Activated naive CD8-positive, alpha-beta T cell treated with anti-CD3 and anti-CD28 coated beads, Interleukin-2, amount 10 ng/mL, durations not matched to agents 7 days and 5 days (primary cell): Measurements from ENCODE around the gene XAB2. TPM values are rescaled to one million over a fixed set of nuclear protein-coding genes. Genes with fewer than 3 reads are reported as not detected.
A peak's percentile ranks its signal among the peaks of the same experiment; 100 is the strongest.
"Not testable (repeated sequence)": the region's sequence is repeated elsewhere in the genome, so short reads cannot be mapped to it uniquely, and the experiment has no call there.

ENCODE experiments used
- ATAC-seq: fragments of 150-1000 bp; cut with Tn5 transposase; one replicate; pipeline ENCODE4 v1.10.0; 2021; ENCODE audit warnings: low read depth, moderate library complexity
- POLR2A ChIA-PET: fragments of 350-600 bp; sonication (Branson Sonifier 250); formaldehyde crosslinking; loops from one replicate; lab custom pipeline; 2021; ENCODE audit warnings: antibody characterized with exemption; lab: Charles Lee
- DNase-seq: peaks from one replicate; pipeline ENCODE4 v3.0.0; 2021
- H3K27ac Mint-ChIP-seq: one replicate; pipeline ENCODE4 v1.8.0; 2022; ENCODE audit warnings: mild to moderate bottlenecking, mixed read lengths
- H3K27me3 Mint-ChIP-seq: one replicate; pipeline ENCODE4 v1.8.0; 2022; ENCODE audit warnings: mild to moderate bottlenecking, moderate library complexity, mixed read lengths
- H3K36me3 Mint-ChIP-seq: one replicate; pipeline ENCODE4 v1.8.0; 2021; ENCODE audit warnings: mild to moderate bottlenecking, mixed read lengths
- H3K4me1 Mint-ChIP-seq: one replicate; pipeline ENCODE4 v1.8.0; 2021; ENCODE audit warnings: mixed read lengths
- H3K4me3 Mint-ChIP-seq: one replicate; pipeline ENCODE4 v1.8.0; 2022; ENCODE audit warnings: mild to moderate bottlenecking, moderate library complexity, mixed read lengths
- H3K9me3 Mint-ChIP-seq: one replicate; pipeline ENCODE4 v1.8.0; 2021; ENCODE audit warnings: mixed read lengths
- total RNA-seq, 2 experiments: library from RNA; stranded (reverse); gene quantifications; one replicate each; pipeline ENCODE4 v1.2.3, GENCODE V29; 2021

The XAB2 gene
- total RNA-seq, 2 experiments from 2014 or later: 53.5 to 58.1 TPM

- Mint-ChIP-seq H3K27ac (peak overlapping the region; percentile 1), H3K27me3 (peaks cover 5% of the 10 kb centered on the region), H3K4me1 (no peaks in the 10 kb centered on the region), H3K9me3 (no peaks in the 10 kb centered on the region), H3K4me3 (no peak overlapping the region), H3K36me3 (peaks cover 11% of the 10 kb centered on the region)
- no peak for ATAC-seq
- no peak for DNase-seq
- POLR2A ChIA-PET: no interaction called here
Measured at GRCh38 chr19:7645656-7646425, 16.5 kb upstream of the XAB2 start.

- Mint-ChIP-seq H3K27me3 (peaks cover 2% of the 10 kb centered on the region), H3K4me3 (no peak overlapping the region), H3K9me3 (no peaks in the 10 kb centered on the region), H3K4me1 (peaks cover under 1% of the 10 kb centered on the region), H3K27ac (no peak overlapping the region), H3K36me3 (peaks cover 14% of the 10 kb centered on the region)
- ATAC-seq (no peak), DNase-seq (no peak)
- POLR2A ChIA-PET: interaction anchor here (1.0 kb wide), 1 partner anchor 16 kb away, joined by 6 read pairs; the partner anchor contains the start of genes PET100 and XAB2
Measured at GRCh38 chr19:7645163-7645562, 15.8 kb upstream of the XAB2 start.

- H3K27me3 Mint-ChIP-seq: no peaks in the 10 kb centered on the region
- no peak for ATAC-seq
- H3K9me3 Mint-ChIP-seq: no peaks in the 10 kb centered on the region
Measured at GRCh38 chr19:7644550-7644877, 15.2 kb upstream of the XAB2 start.

GRCh38 chr19:7643629-7644549 is 14.5 kb upstream of the XAB2 start:
- H3K4me3 Mint-ChIP-seq, H3K4me1 Mint-ChIP-seq, H3K27ac Mint-ChIP-seq, ATAC-seq, DNase-seq, H3K9me3 Mint-ChIP-seq, H3K27me3 Mint-ChIP-seq: not testable (repeated sequence)
- peaks cover 23% of the 10 kb centered on the region for H3K36me3 Mint-ChIP-seq
- POLR2A ChIA-PET: interaction anchor here (1.0 kb wide), 1 partner anchor 14 kb away, joined by 6 read pairs; the partner anchor contains the start of genes PET100 and XAB2

More at GRCh38 chr19:7644550-7644877, 15.2 kb upstream of the XAB2 start:
- Mint-ChIP-seq H3K4me1 (peaks cover 6% of the 10 kb centered on the region), H3K36me3 (peaks cover 21% of the 10 kb centered on the region), H3K27ac (no peak overlapping the region), H3K4me3 (no peak overlapping the region)
- POLR2A ChIA-PET: interaction anchor here (1.0 kb wide), 1 partner anchor 15 kb away, joined by 6 read pairs; the partner anchor contains the start of genes PET100 and XAB2
- no peak for DNase-seq

- ATAC-seq: no peak
- Mint-ChIP-seq H3K27me3 (no peaks in the 10 kb centered on the region), H3K9me3 (no peaks in the 10 kb centered on the region), H3K27ac (no peak overlapping the region), H3K4me1 (peaks cover 9% of the 10 kb centered on the region), H3K4me3 (no peak overlapping the region), H3K36me3 (peaks cover 23% of the 10 kb centered on the region)
- POLR2A ChIA-PET: interaction anchor here (0.6 kb wide), 1 partner anchor 38 kb away, joined by 3 read pairs; the partner anchor contains the start of gene TRAPPC5
- no peak for DNase-seq
Measured at GRCh38 chr19:7643031-7643415, 13.7 kb upstream of the XAB2 start.

- ATAC-seq (no peak), DNase-seq (no peak)
- Mint-ChIP-seq H3K9me3 (no peaks in the 10 kb centered on the region), H3K27me3 (no peaks in the 10 kb centered on the region), H3K4me1 (peaks cover 9% of the 10 kb centered on the region), H3K27ac (no peak overlapping the region), H3K36me3 (peaks cover 23% of the 10 kb centered on the region), H3K4me3 (no peak overlapping the region)
- POLR2A ChIA-PET: interaction anchor here (0.6 kb wide), 1 partner anchor 39 kb away, joined by 3 read pairs; the partner anchor contains the start of gene TRAPPC5
Measured at GRCh38 chr19:7642295-7643030, 13.1 kb upstream of the XAB2 start.

- Mint-ChIP-seq H3K4me1 (peaks cover 11% of the 10 kb centered on the region), H3K9me3 (no peaks in the 10 kb centered on the region), H3K36me3 (peaks cover 23% of the 10 kb centered on the region), H3K27me3 (no peaks in the 10 kb centered on the region), H3K27ac (no peak overlapping the region), H3K4me3 (no peak overlapping the region)
- DNase-seq: no peak
- ATAC-seq: no peak
- POLR2A ChIA-PET: interaction anchor here (0.6 to 1.0 kb wide), 2 partner anchors 12 to 233 kb away, joined by 3 read pairs; partner anchors contain the start of genes PET100 and XAB2
Measured at GRCh38 chr19:7641290-7642276, 12.2 kb upstream of the XAB2 start.

GRCh38 chr19:7640803-7641202 is 11.5 kb upstream of the XAB2 start:
- H3K27ac Mint-ChIP-seq: no peak overlapping the region
- H3K4me3 Mint-ChIP-seq: no peak overlapping the region
- POLR2A ChIA-PET: interaction anchor here (0.6 to 1.0 kb wide), 2 partner anchors 11 to 232 kb away, joined by 3 read pairs; partner anchors contain the start of genes PET100 and XAB2
- ATAC-seq: no peak
- no peak for DNase-seq
- peaks cover 21% of the 10 kb centered on the region for H3K36me3 Mint-ChIP-seq
- H3K27me3 Mint-ChIP-seq: no peaks in the 10 kb centered on the region
- no peaks in the 10 kb centered on the region for H3K9me3 Mint-ChIP-seq
- peaks cover 13% of the 10 kb centered on the region for H3K4me1 Mint-ChIP-seq

- POLR2A ChIA-PET: no interaction called here
- DNase-seq (no peak), ATAC-seq (no peak)
- H3K9me3 Mint-ChIP-seq: no peaks in the 10 kb centered on the region
- peaks cover 19% of the 10 kb centered on the region for H3K36me3 Mint-ChIP-seq
- H3K4me3 Mint-ChIP-seq: no peak overlapping the region
- peaks cover 13% of the 10 kb centered on the region for H3K4me1 Mint-ChIP-seq
- H3K27ac Mint-ChIP-seq: no peak overlapping the region
- H3K27me3 Mint-ChIP-seq: no peaks in the 10 kb centered on the region
Measured at GRCh38 chr19:7639863-7640348, 10.6 kb upstream of the XAB2 start.

- Mint-ChIP-seq H3K36me3 (peaks cover 19% of the 10 kb centered on the region), H3K4me3 (no peak overlapping the region), H3K9me3 (no peaks in the 10 kb centered on the region), H3K4me1 (peaks cover 15% of the 10 kb centered on the region), H3K27me3 (no peaks in the 10 kb centered on the region), H3K27ac (peak overlapping the region; percentile 20)
- POLR2A ChIA-PET: interaction anchor here (0.5 to 2.2 kb wide), 3 partner anchors 9 to 501 kb away, joined by 3 to 11 read pairs (median 7); partner anchors contain the start of gene PET100
- DNase-seq (no peak), ATAC-seq (no peak)
Measured at GRCh38 chr19:7638802-7639465, 9.6 kb upstream of the XAB2 start.
